ENCODE data around the gene CNIH3.

DNA sequence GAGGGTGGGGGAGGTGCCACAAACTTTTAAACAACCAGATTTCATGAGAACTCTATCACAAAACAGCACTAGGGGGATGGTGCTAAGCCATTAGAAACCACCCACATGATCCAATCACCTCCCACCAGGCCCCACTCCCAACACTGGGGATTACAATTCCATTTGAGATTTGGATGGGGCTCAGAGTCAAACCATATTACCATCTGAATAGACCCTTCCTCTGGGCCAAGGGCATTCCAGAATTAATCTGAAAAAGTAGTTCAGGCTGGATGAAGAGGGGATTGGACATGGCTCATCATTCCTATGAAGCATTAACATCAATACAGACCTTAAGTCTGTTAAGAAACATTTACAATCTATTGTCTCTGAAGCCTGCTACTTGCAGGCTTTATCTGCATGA lies 163.4 kb downstream of the CNIH3 start:
- no peak for TF ChIP-seq POLR2A (IDR thresholded peaks at IDR 0.05)
- TF ChIP-seq, protein P1, sequence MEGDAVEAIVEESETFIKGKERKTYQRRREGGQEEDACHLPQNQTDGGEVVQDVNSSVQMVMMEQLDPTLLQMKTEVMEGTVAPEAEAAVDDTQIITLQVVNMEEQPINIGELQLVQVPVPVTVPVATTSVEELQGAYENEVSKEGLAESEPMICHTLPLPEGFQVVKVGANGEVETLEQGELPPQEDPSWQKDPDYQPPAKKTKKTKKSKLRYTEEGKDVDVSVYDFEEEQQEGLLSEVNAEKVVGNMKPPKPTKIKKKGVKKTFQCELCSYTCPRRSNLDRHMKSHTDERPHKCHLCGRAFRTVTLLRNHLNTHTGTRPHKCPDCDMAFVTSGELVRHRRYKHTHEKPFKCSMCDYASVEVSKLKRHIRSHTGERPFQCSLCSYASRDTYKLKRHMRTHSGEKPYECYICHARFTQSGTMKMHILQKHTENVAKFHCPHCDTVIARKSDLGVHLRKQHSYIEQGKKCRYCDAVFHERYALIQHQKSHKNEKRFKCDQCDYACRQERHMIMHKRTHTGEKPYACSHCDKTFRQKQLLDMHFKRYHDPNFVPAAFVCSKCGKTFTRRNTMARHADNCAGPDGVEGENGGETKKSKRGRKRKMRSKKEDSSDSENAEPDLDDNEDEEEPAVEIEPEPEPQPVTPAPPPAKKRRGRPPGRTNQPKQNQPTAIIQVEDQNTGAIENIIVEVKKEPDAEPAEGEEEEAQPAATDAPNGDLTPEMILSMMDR (IDR thresholded peaks at IDR 0.05) = no peak
